Stimulated activated naive CD8-positive, alpha-beta T cell treated with anti-CD3 and anti-CD28 coated beads, Interleukin-15, Interleukin-2, amounts not matched to agents 100 U/mL and 50 U/mL, for 24 hours (primary cell): ENCODE results near the gene ANO6.
"Not testable (repeated sequence)": the region's sequence is repeated elsewhere in the genome, so short reads cannot be mapped to it uniquely, and the experiment has no call there.

Source experiments
- ATAC-seq: fragments of 150-1000 bp; cut with Tn5 transposase; one replicate; pipeline ENCODE4 v1.10.0; 2021
- DNase-seq: peaks from one replicate; pipeline ENCODE4 v3.0.0; 2021

ANO6 gene

GRCh38 chr12:45215419-45216229 lies at the start of gene ANO6:
ANO6 (plus strand) TSS chr12:45216095; CDS start chr12:45216322, 227 bp downstream.
- ATAC-seq (peak; percentile 85), DNase-seq (peak; percentile 87)

- ATAC-seq = no peak
- no peak for DNase-seq
Measured at GRCh38 chr12:45168976-45169375, 46.9 kb upstream of the ANO6 start.

- DNase-seq (peak; percentile 90), ATAC-seq (no peak)
Measured at GRCh38 chr12:45170456-45171042, 45.3 kb upstream of the ANO6 start.

- ATAC-seq = not testable (repeated sequence)
Measured at GRCh38 chr12:45173293-45173692, 42.6 kb upstream of the ANO6 start.

GRCh38 chr12:45174595-45174994 lies 41.3 kb upstream of the ANO6 start:
- ATAC-seq (no peak), DNase-seq (no peak)

More at GRCh38 chr12:45173293-45173692, 42.6 kb upstream of the ANO6 start:
- not testable (repeated sequence) for DNase-seq

- no peak for ATAC-seq
- DNase-seq = no peak
Measured at GRCh38 chr12:45178771-45179170, 37.1 kb upstream of the ANO6 start.

- DNase-seq = no peak
- ATAC-seq = no peak
Measured at GRCh38 chr12:45182511-45182910, 33.4 kb upstream of the ANO6 start.

- no peak for DNase-seq
- no peak for ATAC-seq
Measured at GRCh38 chr12:45183246-45183645, 32.6 kb upstream of the ANO6 start.

GRCh38 chr12:45184147-45184963 lies 31.5 kb upstream of the ANO6 start:
- no peak for DNase-seq

GRCh38 chr12:45186762-45187161 lies 29.1 kb upstream of the ANO6 start:
- no peak for DNase-seq
- ATAC-seq = no peak

More at GRCh38 chr12:45184147-45184963, 31.5 kb upstream of the ANO6 start:
- ATAC-seq = no peak

GRCh38 chr12:45189766-45190403 lies 26.0 kb upstream of the ANO6 start:
- ATAC-seq (no peak), DNase-seq (no peak)

- ATAC-seq = peak; percentile 49
- no peak for DNase-seq
Measured at GRCh38 chr12:45191239-45191638, 24.7 kb upstream of the ANO6 start.

GRCh38 chr12:45192707-45193106 lies 23.2 kb upstream of the ANO6 start:
- ATAC-seq = no peak
- DNase-seq = no peak

- ATAC-seq = peak; percentile 28
Measured at GRCh38 chr12:45200491-45201043, 15.3 kb upstream of the ANO6 start.

GRCh38 chr12:45203767-45204166 lies 12.1 kb upstream of the ANO6 start:
- no peak for DNase-seq
- no peak for ATAC-seq

More at GRCh38 chr12:45200491-45201043, 15.3 kb upstream of the ANO6 start:
- DNase-seq = no peak

GRCh38 chr12:45204757-45205156 lies 11.1 kb upstream of the ANO6 start:
- DNase-seq = no peak

GRCh38 chr12:45205165-45205825 lies 10.6 kb upstream of the ANO6 start:
- ATAC-seq (no peak), DNase-seq (no peak)

More at GRCh38 chr12:45204757-45205156, 11.1 kb upstream of the ANO6 start:
- ATAC-seq = no peak

- DNase-seq (peak; percentile 8), ATAC-seq (peak; percentile 36)
Measured at GRCh38 chr12:45208604-45209487, 7.0 kb upstream of the ANO6 start.

- DNase-seq (no peak), ATAC-seq (no peak)
Measured at GRCh38 chr12:45209784-45210183, 6.1 kb upstream of the ANO6 start.

GRCh38 chr12:45212064-45212463 lies 3.8 kb upstream of the ANO6 start:
- DNase-seq = no peak
- ATAC-seq = no peak
